Erythroblast (primary cell): Measurements from ENCODE around the gene GOLGA6C.
"Not testable (repeated sequence)": the region's sequence is repeated elsewhere in the genome, so short reads cannot be mapped to it uniquely, and the experiment has no call there.

Experiments
- DNase-seq, 2 experiments: peaks; one replicate each; lab custom pipeline; 2025; lab: John Stamatoyannopoulos, UW
- GATA1 ChIP-seq: IDR thresholded peaks from 2 replicates; pipeline ENCODE4 v1.6.1; 2011; ENCODE audit warnings: low read depth, mild to moderate bottlenecking, control low read depth, low read length, moderate library complexity
- POLR2A ChIP-seq: IDR thresholded peaks from 2 replicates; pipeline ENCODE4 v1.6.1; 2011; ENCODE audit warnings: mild to moderate bottlenecking, low read length

GOLGA6C gene, protein sequence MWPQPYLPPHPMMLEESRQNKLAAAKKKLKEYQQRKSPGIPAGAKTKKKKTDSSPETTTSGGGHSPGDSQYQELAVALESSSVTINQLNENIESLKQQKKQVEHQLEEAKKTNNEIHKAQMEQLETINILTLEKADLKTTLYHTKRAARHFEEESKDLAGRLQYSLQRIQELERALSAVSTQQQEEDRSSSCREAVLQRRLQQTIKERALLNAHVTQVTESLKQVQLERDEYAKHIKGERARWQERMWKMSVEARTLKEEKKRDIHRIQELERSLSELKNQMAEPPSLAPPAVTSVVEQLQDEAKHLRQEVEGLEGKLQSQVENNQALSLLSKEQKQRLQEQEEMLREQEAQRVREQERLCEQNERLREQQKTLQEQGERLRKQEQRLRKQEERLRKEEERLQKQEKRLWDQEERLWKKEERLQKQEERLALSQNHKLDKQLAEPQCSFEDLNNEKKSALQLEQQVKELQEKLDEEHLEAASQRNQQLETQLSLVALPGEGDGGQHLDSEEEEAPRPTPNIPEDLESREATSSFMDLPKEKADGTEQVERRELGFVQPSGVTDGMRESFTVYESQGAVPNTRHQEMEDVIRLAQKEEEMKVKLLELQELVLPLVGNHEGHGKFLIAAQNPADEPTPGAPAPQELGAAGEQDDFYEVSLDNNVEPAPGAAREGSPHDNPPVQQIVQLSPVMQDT

GRCh38 chr15:75258034-75258433, at the start of gene GOLGA6C:
Gene GOLGA6C, plus strand, starts transcription at chr15:75258334. Its CDS starts 265 bp downstream, at chr15:75258599.
- DNase-seq = not testable (repeated sequence)

DNA sequence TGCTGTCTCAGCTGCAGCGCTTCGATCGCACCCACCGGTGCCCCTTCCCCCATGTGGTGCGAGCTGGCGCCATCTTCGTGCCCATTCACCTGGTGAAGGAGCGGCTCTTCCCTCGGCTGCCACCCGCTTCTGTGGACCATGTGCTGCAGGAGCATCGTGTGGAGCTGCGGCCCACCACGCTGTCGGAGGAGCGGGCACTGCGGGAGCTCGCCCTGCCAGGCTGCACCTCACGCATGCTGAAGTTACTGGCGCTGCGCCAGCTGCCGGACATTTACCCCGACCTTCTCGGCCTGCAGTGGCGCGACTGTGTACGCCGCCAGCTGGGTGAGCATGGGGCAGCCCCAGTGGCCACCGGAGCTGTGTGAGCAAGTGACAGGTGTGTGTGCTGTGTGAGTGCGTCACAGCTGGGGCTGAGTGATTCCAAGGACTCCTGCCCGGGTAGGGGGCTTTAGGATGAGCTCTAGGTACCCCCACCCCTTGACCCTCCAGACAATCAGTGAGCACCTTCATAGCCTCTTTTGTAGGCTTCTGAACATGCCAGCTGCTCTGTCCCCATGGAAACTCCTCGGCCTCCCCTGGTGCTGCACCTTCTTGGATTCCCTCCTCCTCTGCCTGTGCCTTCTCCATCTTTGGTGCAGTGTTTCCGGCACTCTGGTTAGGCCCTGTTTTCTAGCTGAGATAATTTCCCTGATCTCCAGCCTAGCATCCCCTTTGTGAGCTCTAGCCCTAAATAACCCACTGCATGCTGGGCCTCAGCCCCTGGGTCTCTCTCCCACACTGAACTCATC, 49.4 kb upstream of the GOLGA6C start:
- TF ChIP-seq POLR2A (no peak), GATA1 (no peak)
- no peak for DNase-seq

DNA sequence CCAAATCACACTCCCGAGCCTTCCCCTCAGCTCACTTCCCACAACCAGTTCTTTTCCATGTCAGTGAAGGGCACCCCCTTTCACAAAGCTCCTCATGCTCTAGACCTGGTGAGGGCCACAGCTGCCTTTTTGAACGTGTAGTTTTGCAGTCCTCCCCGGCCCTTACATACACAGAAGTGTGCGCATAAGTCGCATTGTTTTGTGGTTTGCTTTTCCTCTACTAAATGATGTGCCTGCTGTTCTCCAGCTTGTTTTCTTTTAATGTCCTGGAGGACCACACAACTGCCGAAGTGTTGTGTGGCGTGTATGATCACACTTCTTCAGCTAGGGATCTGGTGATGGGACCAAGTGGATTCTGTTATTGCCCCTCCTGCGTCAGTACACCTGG, 48.9 kb upstream of the GOLGA6C start:
- DNase-seq = no peak
- TF ChIP-seq POLR2A (no peak), GATA1 (no peak)

DNA sequence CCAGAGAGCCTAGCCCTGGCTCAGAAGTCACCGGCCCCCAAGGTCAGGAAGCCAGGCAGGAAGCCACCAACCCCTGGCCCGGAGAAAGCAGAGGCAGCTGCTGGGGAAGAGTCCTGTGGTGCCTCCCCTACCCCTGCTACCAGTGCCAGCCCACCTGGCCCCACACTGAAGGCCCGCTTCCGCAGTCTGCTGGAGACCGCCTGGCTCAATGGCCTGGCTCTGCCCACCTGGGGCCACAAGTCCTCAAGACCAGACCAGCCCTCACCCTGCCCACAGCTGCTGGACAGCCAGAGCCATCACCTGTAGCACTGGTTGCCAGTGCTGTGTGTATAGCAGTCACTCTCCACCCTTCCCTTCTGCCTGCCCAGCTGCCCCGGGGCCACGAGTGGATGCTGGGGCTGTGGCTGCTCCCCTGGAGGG, 47.3 kb upstream of the GOLGA6C start:
- no peak for DNase-seq
- TF ChIP-seq POLR2A = no peak
- TF ChIP-seq GATA1 = no peak

- TF ChIP-seq POLR2A (no peak), GATA1 (no peak)
- DNase-seq = no peak
Measured at GRCh38 chr15:75211436-75212199, 46.5 kb upstream of the GOLGA6C start.

DNA sequence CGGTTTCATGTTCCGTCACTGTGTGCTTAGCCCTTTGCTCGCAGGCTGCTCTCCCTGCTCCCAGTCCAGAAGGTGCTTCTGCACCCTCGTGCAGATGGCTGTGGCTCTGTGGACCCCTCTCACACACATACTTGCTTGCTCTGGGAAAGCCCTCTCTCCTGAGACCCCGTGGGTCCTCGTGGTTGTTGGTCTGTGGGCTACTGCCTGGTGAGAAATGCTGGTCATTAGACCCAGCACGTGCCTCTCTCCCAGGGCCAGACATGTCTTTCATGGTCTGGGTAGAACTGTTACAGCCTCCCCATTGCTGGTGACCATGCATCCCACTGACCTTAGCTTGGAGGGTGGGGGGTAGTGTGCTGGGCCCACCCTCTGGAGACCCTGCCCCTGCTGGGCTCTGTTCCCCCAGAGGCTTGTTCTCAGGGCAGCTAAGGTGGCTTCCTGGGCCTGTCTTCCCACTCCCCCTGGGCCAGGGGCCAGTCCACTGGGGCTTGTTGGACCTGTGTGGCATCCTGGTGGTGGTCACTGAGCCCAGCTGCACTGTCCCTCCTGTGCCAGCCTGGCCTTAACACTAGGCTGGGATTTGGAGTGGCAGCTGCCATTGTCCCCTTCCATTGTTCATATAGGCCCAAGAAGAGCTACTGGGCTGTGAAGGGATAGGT, 45.8 kb upstream of the GOLGA6C start:
- DNase-seq = no peak
- TF ChIP-seq GATA1 = no peak
- TF ChIP-seq POLR2A = no peak

DNA sequence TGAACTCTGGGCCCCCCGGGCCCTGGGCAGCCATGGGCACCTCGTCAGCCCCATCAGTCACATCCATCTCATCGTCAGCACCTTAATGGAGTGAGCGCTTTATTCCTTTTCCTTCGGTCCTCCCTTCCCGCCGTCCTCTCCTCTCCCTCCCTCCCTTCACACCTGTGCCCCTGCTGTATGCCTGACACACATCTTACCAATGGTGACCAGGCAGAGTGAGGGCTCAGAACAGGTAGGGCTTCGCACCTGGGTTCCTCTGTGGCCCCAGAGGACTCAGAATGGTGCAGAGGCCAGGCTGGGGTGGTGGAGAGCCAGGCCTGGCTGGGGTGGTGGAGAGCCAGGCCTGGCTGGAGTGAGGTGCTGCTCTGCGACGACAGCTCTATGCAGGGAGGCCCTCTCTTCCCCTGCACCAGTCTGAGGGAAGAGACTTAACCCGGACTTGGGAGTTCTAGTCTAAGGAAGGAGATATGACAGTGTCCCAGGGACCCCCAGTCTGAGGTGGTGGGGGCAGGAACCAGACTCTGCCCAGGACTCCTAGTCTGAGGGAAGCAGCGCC, 44.8 kb upstream of the GOLGA6C start:
- DNase-seq = no peak
- no peak for TF ChIP-seq GATA1
- no peak for TF ChIP-seq POLR2A

DNA sequence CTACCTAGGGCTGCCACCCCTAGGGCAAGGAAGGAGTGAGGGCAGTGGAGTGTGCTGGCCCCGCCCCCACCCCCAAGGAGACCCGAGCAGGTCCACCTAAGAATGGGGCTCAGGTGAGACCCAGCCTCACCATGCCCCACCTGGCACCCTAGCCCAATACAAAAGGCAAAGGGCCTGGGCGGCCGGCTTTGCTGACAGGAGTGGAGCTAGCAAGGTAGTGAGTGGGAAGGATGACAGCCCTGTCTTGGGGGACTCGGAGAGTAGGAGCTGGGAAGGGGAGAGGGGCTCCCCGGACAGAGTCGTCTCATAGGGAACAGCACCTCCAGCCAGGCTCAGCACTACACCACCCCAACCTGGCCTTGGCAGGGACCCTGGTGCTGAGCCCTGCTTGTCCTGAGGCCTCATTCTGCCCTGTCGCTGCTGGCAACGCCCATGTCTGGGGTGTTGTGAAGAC, 44.3 kb upstream of the GOLGA6C start:
- no peak for TF ChIP-seq POLR2A
- TF ChIP-seq GATA1 = no peak
- no peak for DNase-seq

DNA sequence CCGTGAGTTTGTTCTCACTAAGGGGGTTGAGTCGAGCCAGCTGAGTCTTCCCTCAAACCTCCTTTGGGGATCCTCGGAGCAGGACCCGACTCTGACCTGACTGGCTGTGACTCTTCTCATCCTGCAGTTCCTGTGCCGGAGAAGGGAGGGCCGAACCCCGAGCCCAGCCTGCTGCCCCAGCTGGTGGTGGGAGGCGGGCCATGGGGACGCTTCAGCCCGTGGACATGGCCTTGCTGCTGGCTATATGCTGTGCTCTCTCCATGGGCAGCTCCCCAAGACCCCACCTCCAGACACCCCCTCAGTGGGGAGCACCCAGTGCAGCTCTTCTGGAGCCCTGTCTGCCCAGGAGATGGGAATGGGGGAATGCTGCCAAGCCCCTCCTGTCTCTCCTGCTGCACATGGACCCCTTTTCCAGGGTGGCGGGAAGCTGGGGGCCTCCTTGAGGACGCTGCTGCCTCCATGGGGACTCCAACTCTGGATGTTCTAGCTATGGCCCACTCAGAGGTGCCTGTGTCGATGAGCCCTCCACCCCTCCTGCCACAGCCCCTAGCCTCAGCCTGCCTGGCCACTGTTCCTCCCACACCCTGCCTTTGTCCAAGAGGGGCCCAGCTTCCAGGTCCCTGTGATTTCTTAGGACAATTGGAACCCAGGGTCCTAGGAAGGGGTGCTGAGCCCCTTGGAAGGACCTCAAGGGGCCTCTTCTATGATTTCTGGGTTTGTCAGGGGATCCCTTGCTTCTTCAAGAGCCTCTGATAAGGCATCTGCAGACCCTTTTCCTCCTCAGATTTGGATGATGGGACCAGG, 43.6 kb upstream of the GOLGA6C start:
- no peak for TF ChIP-seq POLR2A
- no peak for DNase-seq

GRCh38 chr15:75215107-75216004, 42.8 kb upstream of the GOLGA6C start:
- TF ChIP-seq GATA1 (no peak), POLR2A (no peak)
- no peak for DNase-seq

DNA sequence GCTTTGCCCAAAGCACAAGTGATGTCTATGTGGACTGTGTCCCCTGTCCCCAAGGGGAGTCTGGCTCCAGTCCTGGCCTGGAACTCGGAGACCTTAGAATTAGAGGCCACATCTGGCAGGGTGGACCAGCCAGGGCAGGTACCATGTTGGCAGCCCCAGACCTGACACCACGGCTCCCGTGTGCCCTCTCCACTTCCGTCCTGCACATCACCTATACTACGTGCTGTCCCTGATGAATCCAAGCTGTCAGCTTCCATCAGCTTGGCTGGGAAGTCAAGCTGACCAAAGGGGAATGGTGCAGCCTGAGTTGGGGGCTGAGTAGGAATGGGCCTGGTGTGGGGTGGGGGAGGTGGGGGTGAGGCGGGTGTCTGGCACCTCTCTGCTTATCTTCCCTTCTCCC, 41.1 kb upstream of the GOLGA6C start:
- TF ChIP-seq POLR2A = no peak
- TF ChIP-seq GATA1 = no peak
- DNase-seq = no peak

DNA sequence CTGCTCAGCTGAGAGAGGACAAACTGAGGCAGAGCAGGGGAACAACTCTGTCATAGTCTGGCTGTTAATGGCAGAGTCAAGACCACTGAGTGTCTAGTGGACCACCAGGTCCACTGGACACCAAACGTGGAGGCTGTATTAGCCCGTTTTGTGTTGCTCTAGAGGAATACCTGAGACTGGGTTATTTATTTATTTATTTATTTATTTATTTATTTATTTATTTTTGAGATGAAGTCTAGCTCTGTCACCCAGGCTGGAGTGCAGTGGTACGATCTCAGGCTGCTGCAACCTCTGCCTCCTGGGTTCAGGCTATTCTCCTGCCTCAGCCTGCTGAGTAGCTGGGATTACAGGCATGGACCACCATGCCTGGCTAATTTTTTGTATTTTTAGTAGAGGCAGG, 40.6 kb upstream of the GOLGA6C start:
- DNase-seq = not testable (repeated sequence)

DNA sequence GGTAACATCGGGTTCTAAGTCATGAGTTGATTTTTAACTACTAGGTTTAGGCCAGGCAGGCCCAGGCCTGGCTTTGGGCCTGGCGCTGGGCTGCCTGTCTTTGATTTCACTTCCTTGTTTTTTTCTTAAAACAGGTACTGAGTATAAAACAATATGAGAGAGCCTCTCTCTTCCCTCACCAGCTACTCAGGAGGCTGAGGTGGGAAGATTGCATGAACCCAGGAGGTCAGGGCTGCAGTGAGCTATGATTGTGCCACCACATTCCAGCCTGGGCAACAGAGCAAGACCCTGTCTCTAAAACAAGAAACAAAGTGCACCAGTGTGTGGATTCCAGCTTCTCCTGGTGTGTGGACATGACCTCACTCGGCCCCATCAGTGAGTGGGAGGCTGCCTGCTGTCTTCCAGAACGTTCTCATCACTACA, 38.6 kb upstream of the GOLGA6C start:
- DNase-seq = not testable (repeated sequence)
